Neutrophil (primary cell): Measurements from ENCODE around the gene SMIM23.

ENCODE experiments used
- H3K27ac ChIP-seq: fragments of 200-600 bp; sonication (generic); 2 replicates; pipeline ENCODE4 v1.5.1; 2016; ENCODE audit warnings: mild to moderate bottlenecking, moderate library complexity
- H3K27me3 ChIP-seq: fragments of 200-600 bp; sonication (generic); 2 replicates; pipeline ENCODE4 v1.6.0; 2016; ENCODE audit warnings: mild to moderate bottlenecking
- H3K36me3 ChIP-seq: fragments of 200-600 bp; sonication (generic); 2 replicates; pipeline ENCODE4 v1.5.1; 2017
- H3K4me1 ChIP-seq, 2 experiments: fragments of 200-600 bp in 1 of 2; sonication (generic) in 1 of 2; 1 replicate in 1 of 2; 2 replicates in 1 of 2; pipeline versions ENCODE4 v1.5.1 to v1.6.1; 2013 to 2016; ENCODE audit warnings: low read depth in 1 of 2, low read length in 1 of 2, mild to moderate bottlenecking in 1 of 2, moderate library complexity in 1 of 2; ENCODE audit not compliant: control insufficient read depth in 1 of 2, insufficient read depth in 1 of 2
- H3K4me3 ChIP-seq, 2 experiments: fragments of 200-600 bp in 1 of 2; sonication (generic) in 1 of 2; 1 replicate in 1 of 2; 2 replicates in 1 of 2; pipeline ENCODE4 v1.5.1; 2013 to 2016; ENCODE audit warnings: low read depth in 1 of 2, low read length in 1 of 2, mild to moderate bottlenecking in 1 of 2, moderate library complexity in 1 of 2
- H3K9me3 ChIP-seq: fragments of 200-600 bp; sonication (generic); 2 replicates; pipeline ENCODE4 v1.5.1; 2016
- TF ChIP-seq, protein P1 (sequence below): fragments of 200-600 bp; sonication (generic); IDR thresholded peaks from 2 replicates; pipeline ENCODE4 v1.5.1; 2016; ENCODE audit warnings: antibody characterized with exemption

The SMIM23 gene

DNA sequence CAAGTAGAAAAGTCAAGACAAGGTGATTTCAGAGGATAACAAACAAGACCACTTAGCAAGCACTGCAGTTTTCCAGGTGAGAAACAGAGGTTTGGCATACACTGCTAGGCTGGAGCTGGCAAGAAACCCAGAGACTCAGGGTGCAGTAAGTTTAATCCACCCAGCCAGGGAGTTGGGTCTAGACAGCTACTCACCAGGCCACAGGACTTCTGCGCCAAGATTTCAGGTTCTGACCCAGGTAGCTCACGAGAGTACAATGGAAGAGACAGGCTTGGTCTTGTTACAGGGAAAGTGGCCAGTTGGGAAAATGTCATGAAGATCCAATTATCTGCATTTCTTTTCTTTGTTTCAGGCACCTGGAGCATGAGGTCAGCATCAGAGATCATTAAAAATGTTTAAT is 9.8 kb downstream of the SMIM23 start:
- Histone ChIP-seq H3K4me1 (peaks cover 6 to 13% of the 10 kb centered on the region in 2 experiments), H3K27me3 (no peaks in the 10 kb centered on the region), H3K4me3 (no peak overlapping the region), H3K27ac (no peak overlapping the region), H3K36me3 (no peaks in the 10 kb centered on the region), H3K9me3 (no peaks in the 10 kb centered on the region)
- TF ChIP-seq, protein P1, sequence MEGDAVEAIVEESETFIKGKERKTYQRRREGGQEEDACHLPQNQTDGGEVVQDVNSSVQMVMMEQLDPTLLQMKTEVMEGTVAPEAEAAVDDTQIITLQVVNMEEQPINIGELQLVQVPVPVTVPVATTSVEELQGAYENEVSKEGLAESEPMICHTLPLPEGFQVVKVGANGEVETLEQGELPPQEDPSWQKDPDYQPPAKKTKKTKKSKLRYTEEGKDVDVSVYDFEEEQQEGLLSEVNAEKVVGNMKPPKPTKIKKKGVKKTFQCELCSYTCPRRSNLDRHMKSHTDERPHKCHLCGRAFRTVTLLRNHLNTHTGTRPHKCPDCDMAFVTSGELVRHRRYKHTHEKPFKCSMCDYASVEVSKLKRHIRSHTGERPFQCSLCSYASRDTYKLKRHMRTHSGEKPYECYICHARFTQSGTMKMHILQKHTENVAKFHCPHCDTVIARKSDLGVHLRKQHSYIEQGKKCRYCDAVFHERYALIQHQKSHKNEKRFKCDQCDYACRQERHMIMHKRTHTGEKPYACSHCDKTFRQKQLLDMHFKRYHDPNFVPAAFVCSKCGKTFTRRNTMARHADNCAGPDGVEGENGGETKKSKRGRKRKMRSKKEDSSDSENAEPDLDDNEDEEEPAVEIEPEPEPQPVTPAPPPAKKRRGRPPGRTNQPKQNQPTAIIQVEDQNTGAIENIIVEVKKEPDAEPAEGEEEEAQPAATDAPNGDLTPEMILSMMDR: no peak

DNA sequence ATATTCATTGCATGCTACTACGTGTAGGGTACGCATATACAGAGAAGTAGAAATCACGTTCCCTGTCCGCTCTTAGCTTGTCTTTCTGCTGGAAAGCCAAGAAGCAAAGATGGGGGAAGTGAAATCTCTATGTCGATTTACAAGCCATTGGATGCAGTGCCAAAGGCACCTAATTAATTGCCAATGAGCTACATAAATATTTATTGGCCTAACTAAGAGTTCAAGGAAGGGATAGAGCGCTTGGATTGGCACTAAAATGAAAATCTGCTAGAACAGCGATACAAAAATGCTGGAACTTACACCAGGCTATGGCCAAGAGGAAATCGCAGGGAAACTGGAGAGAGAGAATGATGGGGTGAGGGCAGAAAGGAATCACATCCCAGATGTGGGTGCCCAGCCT is 10.8 kb downstream of the SMIM23 start:
- Histone ChIP-seq H3K4me1 (peaks cover 6 to 13% of the 10 kb centered on the region in 2 experiments), H3K27ac (no peak overlapping the region), H3K9me3 (no peaks in the 10 kb centered on the region), H3K36me3 (no peaks in the 10 kb centered on the region), H3K27me3 (no peaks in the 10 kb centered on the region), H3K4me3 (no peak overlapping the region)
- TF ChIP-seq, protein P1: no peak

DNA sequence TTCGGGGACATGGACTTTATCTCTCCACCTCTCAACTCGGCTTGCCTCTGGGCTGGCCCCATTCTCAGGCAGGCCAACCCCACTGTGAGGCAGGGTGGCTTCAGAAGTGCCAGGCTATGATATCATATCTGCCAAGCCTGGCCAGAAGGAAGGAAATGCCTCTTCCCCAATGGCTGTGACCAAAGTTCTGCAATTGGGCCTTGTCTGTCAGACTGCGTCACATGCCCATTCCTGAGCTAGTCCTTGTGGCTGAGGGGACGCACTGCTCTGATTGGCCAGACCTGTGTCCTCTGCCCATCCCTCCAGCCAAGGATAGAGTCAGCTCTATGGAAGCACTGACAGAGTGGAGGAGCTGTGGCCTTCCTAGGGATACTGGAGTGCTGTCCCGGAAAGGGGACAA is 11.9 kb downstream of the SMIM23 start:
- H3K27me3 ChIP-seq: no peaks in the 10 kb centered on the region
- TF ChIP-seq, protein P1: no peak
- no peaks in the 10 kb centered on the region for H3K9me3 ChIP-seq
- H3K4me1 ChIP-seq: peaks cover 6 to 13% of the 10 kb centered on the region in 2 experiments
- no peak overlapping the region for H3K4me3 ChIP-seq
- no peaks in the 10 kb centered on the region for H3K36me3 ChIP-seq
- peak overlapping the region; percentile 34 for H3K27ac ChIP-seq

DNA sequence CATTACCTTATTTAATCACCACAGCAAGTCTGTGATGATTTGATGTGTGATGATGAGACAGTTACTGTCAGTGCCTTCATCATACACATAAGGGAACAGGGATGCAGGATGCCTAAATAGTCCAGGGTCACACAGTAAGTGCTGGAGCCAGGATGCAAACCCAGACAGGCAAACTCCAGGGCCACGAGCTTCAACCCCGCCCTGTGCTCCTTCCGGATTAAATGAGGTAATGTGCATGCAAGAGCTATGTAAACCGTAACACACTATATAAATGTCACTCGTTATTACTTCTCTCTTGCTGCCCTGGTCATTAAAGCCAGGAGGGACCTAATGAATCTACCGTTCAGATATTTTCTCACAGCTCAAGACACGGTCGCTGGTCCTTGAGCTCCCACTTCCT is 12.8 kb downstream of the SMIM23 start:
- no peak overlapping the region for H3K27ac ChIP-seq
- H3K4me3 ChIP-seq: no peak overlapping the region
- H3K4me1 ChIP-seq: peaks cover 6 to 13% of the 10 kb centered on the region in 2 experiments
- no peaks in the 10 kb centered on the region for H3K36me3 ChIP-seq
- H3K27me3 ChIP-seq: no peaks in the 10 kb centered on the region
- H3K9me3 ChIP-seq: no peaks in the 10 kb centered on the region
- TF ChIP-seq, protein P1: no peak

DNA sequence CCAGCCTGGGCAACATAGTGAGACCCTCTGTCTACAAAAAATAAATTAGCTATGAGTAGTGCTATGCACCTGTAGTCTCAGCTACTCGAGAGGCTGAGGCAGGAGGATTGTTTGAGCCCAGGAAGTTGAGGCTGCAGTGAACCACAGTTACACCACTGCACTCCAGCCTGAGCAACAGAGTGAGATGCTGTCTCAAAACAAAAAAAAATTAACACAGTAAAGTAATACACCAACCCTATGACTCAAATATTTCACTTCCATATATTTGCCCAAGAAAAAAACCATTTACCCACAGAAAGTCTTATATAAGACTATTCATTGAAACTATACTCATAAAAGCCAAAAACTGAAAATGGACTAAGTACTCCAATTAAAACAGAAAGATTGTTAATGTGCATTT is 16.2 kb downstream of the SMIM23 start:
- H3K4me3 ChIP-seq: no peak overlapping the region
- H3K9me3 ChIP-seq: no peaks in the 10 kb centered on the region
- TF ChIP-seq, protein P1: no peak
- peaks cover 6 to 15% of the 10 kb centered on the region in 2 experiments for H3K4me1 ChIP-seq
- no peaks in the 10 kb centered on the region for H3K36me3 ChIP-seq
- no peak overlapping the region for H3K27ac ChIP-seq
- H3K27me3 ChIP-seq: peaks cover 26% of the 10 kb centered on the region

DNA sequence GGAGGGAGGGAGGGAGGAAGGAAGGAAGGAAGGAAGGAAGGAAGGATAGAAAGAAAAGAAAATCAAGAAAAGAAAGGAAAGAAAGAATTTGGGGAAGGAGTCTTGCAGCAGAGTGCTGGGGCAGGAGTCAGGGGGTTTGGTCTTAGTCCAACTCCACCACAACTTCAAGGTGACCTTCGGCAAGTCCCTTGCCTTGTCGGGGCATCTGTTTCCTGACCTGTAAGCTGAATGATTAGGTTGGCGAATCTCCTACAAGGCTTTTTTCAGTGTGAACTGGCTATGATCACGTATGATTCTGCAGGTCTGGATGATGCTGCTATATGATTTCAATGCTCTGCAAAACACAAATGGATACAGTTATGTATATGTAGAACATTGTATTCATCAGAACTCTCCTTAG is 20.1 kb downstream of the SMIM23 start:
- H3K27ac ChIP-seq: no peak overlapping the region
- no peaks in the 10 kb centered on the region for H3K36me3 ChIP-seq
- H3K9me3 ChIP-seq: no peaks in the 10 kb centered on the region
- H3K4me3 ChIP-seq: no peak overlapping the region
- peaks cover 43% of the 10 kb centered on the region for H3K27me3 ChIP-seq
- H3K4me1 ChIP-seq: peaks cover 10 to 11% of the 10 kb centered on the region in 2 experiments
- TF ChIP-seq, protein P1: no peak
